Measurements from ENCODE around the gene EML6. TPM values are rescaled to one million over a fixed set of nuclear protein-coding genes. Genes with fewer than 3 reads are reported as not detected.

EML6 gene
- total and polyA plus RNA-seq, 2 of the 8 experiments (the other 6 are each of a cell fraction or from before 2014, with no cell fraction given), result 1.2 to 1.6 TPM

DNA sequence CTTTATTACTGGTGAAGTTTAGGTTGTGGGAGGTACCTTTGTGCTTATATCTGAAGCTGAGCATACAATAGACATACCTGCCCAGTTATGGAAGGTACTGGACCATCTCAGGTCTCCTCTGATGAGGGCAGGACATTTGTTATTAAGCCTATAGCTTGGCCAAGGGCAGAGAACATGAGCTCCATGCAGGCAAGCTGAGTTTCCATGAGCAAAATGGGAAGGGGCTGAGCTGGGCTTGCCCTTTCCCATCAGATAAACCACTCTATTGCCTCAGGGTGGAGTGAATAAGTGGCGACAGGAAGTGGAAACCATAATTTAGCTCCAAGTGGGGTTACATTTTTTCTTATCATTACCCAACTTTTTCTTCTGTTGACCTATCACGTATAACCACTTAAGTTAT, 39.9 kb upstream of the EML6 start:
- no peak overlapping the region for H3K23ac ChIP-seq (ENCODE audit: insufficient read length)
- no peak overlapping the region for H3K4ac ChIP-seq (replicated peaks; ENCODE audit: insufficient read length, low read depth, low read length)
- no peaks in the 10 kb centered on the region for H3K79me2 ChIP-seq (ENCODE audit: control insufficient read depth in 1 of 2, insufficient read depth in 2 of 2, low read length in 2 of 2)
- no peak overlapping the region for H3K18ac ChIP-seq (ENCODE audit: extremely low read depth, low read length)
- H2BK120ac ChIP-seq (replicated peaks; ENCODE audit: low read depth, low read length), result no peak overlapping the region
- no peaks in the 10 kb centered on the region for H3K79me1 ChIP-seq (ENCODE audit: low read depth, low read length)
- H3K4me2 ChIP-seq (ENCODE audit: insufficient read depth in 1 of 2, low read depth in 2 of 2, low read length in 2 of 2), result no peak overlapping the region
- no peaks in the 10 kb centered on the region for H3K36me3 ChIP-seq (ENCODE audit: control insufficient read depth in 2 of 4, insufficient read depth in 4 of 4, low read length in 3 of 4)
- H3K27me3 ChIP-seq (replicated peaks in 1 of 4; ENCODE audit: control insufficient read depth in 3 of 4, extremely low read depth in 1 of 4, insufficient read depth in 3 of 4, low read length in 3 of 4), result no peaks in the 10 kb centered on the region
- no peak overlapping the region for H2BK15ac ChIP-seq (ENCODE audit: low read length)
- H4K20me1 ChIP-seq (replicated peaks in 1 of 2; ENCODE audit: control insufficient read depth in 1 of 2, insufficient read depth in 2 of 2, low read length in 2 of 2), result no peaks in the 10 kb centered on the region
- H4K91ac ChIP-seq (replicated peaks; ENCODE audit: insufficient read length, low read length), result no peak overlapping the region
- FAIRE-seq, result no peak
- WGBS, 2 experiments (ENCODE audit: extremely low coverage in 1 of 2, insufficient coverage in 1 of 2, insufficient read length in 1 of 2, insufficient replicate concordance in 2 of 2, low coverage in 1 of 2, low lambda C conversion rate in 2 of 2, missing lambda C conversion rate in 1 of 2), result 95% methylated on average over 2 of the region's 2 CpGs; no CpG with 5 or more reads in 1 of the 2 experiments
- H3K9me3 ChIP-seq (ENCODE audit: insufficient read depth in 2 of 2, low read depth in 1 of 2, low read length in 1 of 2), result no peaks in the 10 kb centered on the region
- no peak for DNase-seq (ENCODE audit: low read depth in 1 of 2, low spot score in 2 of 2)
- ChIA-PET POLR2A (ENCODE audit: partially characterized antibody) (interaction anchor here (0.6 kb wide), 1 partner anchor 13 kb away, joined by 3 read pairs; no protein-coding TSS in a partner anchor), CTCF (ENCODE audit: partially characterized antibody) (interaction anchor here (1.2 to 11.9 kb wide), 6 partner anchors 8 to 50 kb away, joined by 3 to 138 read pairs (median 4); no protein-coding TSS in a partner anchor)
- no peak for TF ChIP-seq ASH2L (IDR thresholded peaks at IDR 0.05; ENCODE audit: low read length)
- H2BK20ac ChIP-seq (ENCODE audit: low read length), result no peak overlapping the region
- no peak overlapping the region for H3K4me3 ChIP-seq (ENCODE audit: extremely low read depth in 1 of 4, insufficient read depth in 2 of 4, low read depth in 3 of 4, low read length in 4 of 4)
- H4K8ac ChIP-seq (ENCODE audit: extremely low read depth, insufficient read depth, low read length), result no peak overlapping the region
- no peak overlapping the region for H2BK12ac ChIP-seq (ENCODE audit: low read depth, low read length)
- H2AK5ac ChIP-seq (ENCODE audit: low read depth, low read length), result no peak overlapping the region
- no peaks in the 10 kb centered on the region for H3K23me2 ChIP-seq (ENCODE audit: low read depth, low read length)
- H3K9ac ChIP-seq (replicated peaks in 1 of 4; ENCODE audit: extremely low read depth in 1 of 4, low read depth in 3 of 4, low read length in 3 of 4), result no peak overlapping the region
- H2BK5ac ChIP-seq (ENCODE audit: low read depth, low read length), result no peak overlapping the region
- H3K14ac ChIP-seq (ENCODE audit: insufficient read length), result no peak overlapping the region
- no peak overlapping the region for H4K5ac ChIP-seq (ENCODE audit: insufficient read length, low read depth, low read length)
- H2AFZ ChIP-seq (ENCODE audit: low read length), result no peak overlapping the region
- H3K27ac ChIP-seq (ENCODE audit: low read depth, low read length), result no peak overlapping the region
- no peaks in the 10 kb centered on the region for H3K4me1 ChIP-seq (replicated peaks in 1 of 4; ENCODE audit: control insufficient read depth in 3 of 4, insufficient read depth in 4 of 4, low read length in 3 of 4)
- H3K56ac ChIP-seq (replicated peaks; ENCODE audit: insufficient read length, low read depth, low read length), result no peak overlapping the region
